HuH-7 (cell line): Measurements from ENCODE around the gene EIF3J.

Source experiments
- DNase-seq: peaks from one replicate; pipeline ENCODE4 v3.0.0; 2011; ENCODE audit warnings: low spot score

The EIF3J gene

GRCh38 chr15:44595246-44595645, 58.3 kb downstream of the EIF3J start:
- no peak for DNase-seq

GRCh38 chr15:44595656-44596510, 58.9 kb downstream of the EIF3J start:
- no peak for DNase-seq

GRCh38 chr15:44596511-44597010, 59.6 kb downstream of the EIF3J start:
- DNase-seq: no peak

- no peak for DNase-seq
Observed at GRCh38 chr15:44598066-44598465, 61.1 kb downstream of the EIF3J start.

- DNase-seq: no peak
Observed at GRCh38 chr15:44598892-44599291, 61.9 kb downstream of the EIF3J start.

GRCh38 chr15:44603126-44603525, 66.2 kb downstream of the EIF3J start:
- DNase-seq: no peak

- DNase-seq: no peak
Observed at GRCh38 chr15:44606740-44607139, 69.8 kb downstream of the EIF3J start.
